ENCODE data around the gene KRTAP10-1. TPM values are rescaled to one million over a fixed set of nuclear protein-coding genes. Genes with fewer than 3 reads are reported as not detected.

KRTAP10-1 gene
- total and polyA plus RNA-seq, 2 of the 8 experiments (the other 6 are each of a cell fraction or from before 2014, with no cell fraction given) = 0.08 TPM; not detected in 1

- Histone ChIP-seq H2AK5ac (ENCODE audit: low read depth, low read length) (peak overlapping the region; percentile 97), H4K20me1 (replicated peaks in 1 of 2; ENCODE audit: control insufficient read depth in 1 of 2, insufficient read depth in 2 of 2, low read length in 2 of 2) (no peaks in the 10 kb centered on the region), H2BK15ac (ENCODE audit: low read length) (0 out of 2 replicates have a peak overlapping the region, but pooled peaks have one; percentile 88), H3K9ac (replicated peaks in 1 of 4; ENCODE audit: extremely low read depth in 1 of 4, low read depth in 3 of 4, low read length in 3 of 4) (peak overlapping the region in 3 of 4 experiments; percentile 6 to 24 (median 13); a peak in 5 of 7 replicates), H3K27me3 (replicated peaks in 1 of 4; ENCODE audit: control insufficient read depth in 3 of 4, extremely low read depth in 1 of 4, insufficient read depth in 3 of 4, low read length in 3 of 4) (no peaks in the 10 kb centered on the region), H2AFZ (ENCODE audit: low read length) (no peak overlapping the region), H3K23ac (ENCODE audit: insufficient read length) (no peak overlapping the region), H3K4me2 (ENCODE audit: insufficient read depth in 1 of 2, low read depth in 2 of 2, low read length in 2 of 2) (peak overlapping the region in 1 of 2 experiments; percentile 61; a peak in 2 of 4 replicates), H4K5ac (ENCODE audit: insufficient read length, low read depth, low read length) (no peak overlapping the region), H3K18ac (ENCODE audit: extremely low read depth, low read length) (peak overlapping the region; percentile 96), H3K27ac (ENCODE audit: low read depth, low read length) (peak overlapping the region; percentile 50), H3K4me3 (ENCODE audit: extremely low read depth in 1 of 4, insufficient read depth in 2 of 4, low read depth in 3 of 4, low read length in 4 of 4) (no peak overlapping the region), H3K14ac (ENCODE audit: insufficient read length) (no peak overlapping the region), H3K4me1 (replicated peaks in 1 of 4; ENCODE audit: control insufficient read depth in 3 of 4, insufficient read depth in 4 of 4, low read length in 3 of 4) (peaks cover 9 to 35% (median 17%) of the 10 kb centered on the region in 4 experiments), H4K8ac (ENCODE audit: extremely low read depth, insufficient read depth, low read length) (no peak overlapping the region), H3K23me2 (ENCODE audit: low read depth, low read length) (no peaks in the 10 kb centered on the region), H2BK5ac (ENCODE audit: low read depth, low read length) (peak overlapping the region; percentile 94), H3K4ac (replicated peaks; ENCODE audit: insufficient read length, low read depth, low read length) (peak overlapping the region; percentile 94), H4K91ac (replicated peaks; ENCODE audit: insufficient read length, low read length) (peak overlapping the region; percentile 99), H2BK120ac (replicated peaks; ENCODE audit: low read depth, low read length) (peak overlapping the region; percentile 89), H2BK12ac (ENCODE audit: low read depth, low read length) (peak overlapping the region; percentile 100; the same call in 1 of the 2 replicates), H2BK20ac (ENCODE audit: low read length) (peak overlapping the region; percentile 99; the same call in 1 of the 2 replicates), H3K79me2 (ENCODE audit: control insufficient read depth in 1 of 2, insufficient read depth in 2 of 2, low read length in 2 of 2) (no peaks in the 10 kb centered on the region), H3K36me3 (ENCODE audit: control insufficient read depth in 2 of 4, insufficient read depth in 4 of 4, low read length in 3 of 4) (no peaks in the 10 kb centered on the region), H3K79me1 (ENCODE audit: low read depth, low read length) (no peaks in the 10 kb centered on the region), H3K56ac (replicated peaks; ENCODE audit: insufficient read length, low read depth, low read length) (no peak overlapping the region), H3K9me3 (ENCODE audit: insufficient read depth in 2 of 2, low read depth in 1 of 2, low read length in 1 of 2) (peaks cover 0 to 4% of the 10 kb centered on the region in 2 experiments; a peak in 1 of 4 replicates)
- CTCF ChIA-PET (ENCODE audit: partially characterized antibody) = interaction anchor here (0.8 to 2.3 kb wide), 7 partner anchors 8 to 250 kb away, joined by 3 to 8 read pairs (median 4); no protein-coding TSS in a partner anchor
- POLR2A ChIA-PET (ENCODE audit: partially characterized antibody) = interaction anchor here (1.2 to 1.6 kb wide), 3 partner anchors 9 to 217 kb away, joined by 4 read pairs; no protein-coding TSS in a partner anchor
- peak; percentile 88 for FAIRE-seq
- peak; percentile 51 to 53 for DNase-seq (ENCODE audit: low read depth in 1 of 2, low spot score in 2 of 2)
- WGBS, 2 experiments (ENCODE audit: extremely low coverage in 1 of 2, insufficient coverage in 1 of 2, insufficient read length in 1 of 2, insufficient replicate concordance in 2 of 2, low coverage in 1 of 2, low lambda C conversion rate in 2 of 2, missing lambda C conversion rate in 1 of 2) = 42% methylated on average over 14 of the region's 14 CpGs; no CpG with 5 or more reads in 1 of the 2 experiments
- TF ChIP-seq POLR2A (IDR thresholded peaks at IDR 0.05; ENCODE audit: control extremely low read depth in 1 of 2, low read depth in 2 of 2, low read length in 2 of 2) (peak in 1 of 2 experiments; percentile 57; a peak in 2 of 3 replicates), RFX5 (IDR thresholded peaks at IDR 0.05; ENCODE audit: borderline replicate concordance, low read depth, low read length) (no peak), E2F6 (IDR thresholded peaks at IDR 0.05) (peak; percentile 62; the same call in 1 of the 2 replicates), SRF (IDR thresholded peaks at IDR 0.05; ENCODE audit: low read depth, low read length) (peak; percentile 88), CTBP2 (IDR thresholded peaks at IDR 0.05; ENCODE audit: borderline replicate concordance, insufficient read depth, insufficient read length, low read length) (no peak), TEAD4 (IDR thresholded peaks at IDR 0.05; ENCODE audit: low read depth, low read length) (0 out of 2 replicates have a peak, but pooled peaks have one; percentile 35), MAX (IDR thresholded peaks at IDR 0.05) (peak; percentile 67), ATF2 (IDR thresholded peaks at IDR 0.05; ENCODE audit: low read length) (0 out of 2 replicates have a peak, but pooled peaks have one; percentile 64), TCF12 (IDR thresholded peaks at IDR 0.05; ENCODE audit: low read depth, low read length) (no peak), CHD2 (IDR thresholded peaks at IDR 0.05; ENCODE audit: low read length) (no peak)
These were observed 8.9 kb upstream of the KRTAP10-1 start for GRCh38 chr21:44548922-44549321.

All from H1 (cell line).